Stromal cell of bone marrow (primary cell): ENCODE measurements around the gene CDKAL1.

Experiments used
- DNase-seq: peaks from one replicate; pipeline ENCODE4 v3.0.0-alpha.2; 2012; ENCODE audit warnings: low read depth

The CDKAL1 gene

GRCh38 chr6:20838113-20838512 lies 303.9 kb downstream of the CDKAL1 start:
- no peak for DNase-seq

- no peak for DNase-seq
Measured at GRCh38 chr6:20839630-20840029, 305.4 kb downstream of the CDKAL1 start.

GRCh38 chr6:20840675-20841074 lies 306.4 kb downstream of the CDKAL1 start:
- peak; percentile 78 for DNase-seq

- no peak for DNase-seq
Measured at GRCh38 chr6:20841806-20842205, 307.5 kb downstream of the CDKAL1 start.

GRCh38 chr6:20845592-20845991 lies 311.3 kb downstream of the CDKAL1 start:
- DNase-seq: no peak

GRCh38 chr6:20846602-20847028 lies 312.4 kb downstream of the CDKAL1 start:
- DNase-seq: no peak

- DNase-seq: no peak
Measured at GRCh38 chr6:20847904-20848303, 313.6 kb downstream of the CDKAL1 start.

GRCh38 chr6:20850686-20851416 lies 316.6 kb downstream of the CDKAL1 start:
- no peak for DNase-seq

GRCh38 chr6:20851795-20852194 lies 317.5 kb downstream of the CDKAL1 start:
- DNase-seq: no peak

- no peak for DNase-seq
Measured at GRCh38 chr6:20853828-20854227, 319.6 kb downstream of the CDKAL1 start.

- DNase-seq: no peak
Measured at GRCh38 chr6:20856681-20857288, 322.5 kb downstream of the CDKAL1 start.

- no peak for DNase-seq
Measured at GRCh38 chr6:20861481-20861880, 327.2 kb downstream of the CDKAL1 start.

- DNase-seq: no peak
Measured at GRCh38 chr6:20866036-20866435, 331.8 kb downstream of the CDKAL1 start.

GRCh38 chr6:20866935-20867703 lies 332.9 kb downstream of the CDKAL1 start:
- no peak for DNase-seq

GRCh38 chr6:20868397-20869096 lies 334.3 kb downstream of the CDKAL1 start:
- DNase-seq: no peak

GRCh38 chr6:20870021-20870420 lies 335.8 kb downstream of the CDKAL1 start:
- DNase-seq: no peak

GRCh38 chr6:20870493-20870892 lies 336.2 kb downstream of the CDKAL1 start:
- no peak for DNase-seq

- DNase-seq: no peak
Measured at GRCh38 chr6:20873425-20874190, 339.4 kb downstream of the CDKAL1 start.

GRCh38 chr6:20875369-20875963 lies 341.2 kb downstream of the CDKAL1 start:
- DNase-seq: no peak

- DNase-seq: no peak
Measured at GRCh38 chr6:20876036-20876435, 341.8 kb downstream of the CDKAL1 start.

GRCh38 chr6:20876561-20876960 lies 342.3 kb downstream of the CDKAL1 start:
- DNase-seq: no peak
